ENCODE results near the gene CATSPERE.
"Not testable (repeated sequence)": the region's sequence is repeated elsewhere in the genome, so short reads cannot be mapped to it uniquely, and the experiment has no call there.

The CATSPERE gene

GRCh38 chr1:244573768-244574167 is 112.7 kb downstream of the CATSPERE start:
- TF ChIP-seq, protein P1, sequence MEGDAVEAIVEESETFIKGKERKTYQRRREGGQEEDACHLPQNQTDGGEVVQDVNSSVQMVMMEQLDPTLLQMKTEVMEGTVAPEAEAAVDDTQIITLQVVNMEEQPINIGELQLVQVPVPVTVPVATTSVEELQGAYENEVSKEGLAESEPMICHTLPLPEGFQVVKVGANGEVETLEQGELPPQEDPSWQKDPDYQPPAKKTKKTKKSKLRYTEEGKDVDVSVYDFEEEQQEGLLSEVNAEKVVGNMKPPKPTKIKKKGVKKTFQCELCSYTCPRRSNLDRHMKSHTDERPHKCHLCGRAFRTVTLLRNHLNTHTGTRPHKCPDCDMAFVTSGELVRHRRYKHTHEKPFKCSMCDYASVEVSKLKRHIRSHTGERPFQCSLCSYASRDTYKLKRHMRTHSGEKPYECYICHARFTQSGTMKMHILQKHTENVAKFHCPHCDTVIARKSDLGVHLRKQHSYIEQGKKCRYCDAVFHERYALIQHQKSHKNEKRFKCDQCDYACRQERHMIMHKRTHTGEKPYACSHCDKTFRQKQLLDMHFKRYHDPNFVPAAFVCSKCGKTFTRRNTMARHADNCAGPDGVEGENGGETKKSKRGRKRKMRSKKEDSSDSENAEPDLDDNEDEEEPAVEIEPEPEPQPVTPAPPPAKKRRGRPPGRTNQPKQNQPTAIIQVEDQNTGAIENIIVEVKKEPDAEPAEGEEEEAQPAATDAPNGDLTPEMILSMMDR (IDR thresholded peaks at IDR 0.05; ENCODE audit: low read depth, low read length, missing control alignments), result no peak
- DNase-seq (ENCODE audit: low read depth), result no peak
- no peak overlapping the region for H3K4me3 ChIP-seq (ENCODE audit: low read depth, low read length)

DNA sequence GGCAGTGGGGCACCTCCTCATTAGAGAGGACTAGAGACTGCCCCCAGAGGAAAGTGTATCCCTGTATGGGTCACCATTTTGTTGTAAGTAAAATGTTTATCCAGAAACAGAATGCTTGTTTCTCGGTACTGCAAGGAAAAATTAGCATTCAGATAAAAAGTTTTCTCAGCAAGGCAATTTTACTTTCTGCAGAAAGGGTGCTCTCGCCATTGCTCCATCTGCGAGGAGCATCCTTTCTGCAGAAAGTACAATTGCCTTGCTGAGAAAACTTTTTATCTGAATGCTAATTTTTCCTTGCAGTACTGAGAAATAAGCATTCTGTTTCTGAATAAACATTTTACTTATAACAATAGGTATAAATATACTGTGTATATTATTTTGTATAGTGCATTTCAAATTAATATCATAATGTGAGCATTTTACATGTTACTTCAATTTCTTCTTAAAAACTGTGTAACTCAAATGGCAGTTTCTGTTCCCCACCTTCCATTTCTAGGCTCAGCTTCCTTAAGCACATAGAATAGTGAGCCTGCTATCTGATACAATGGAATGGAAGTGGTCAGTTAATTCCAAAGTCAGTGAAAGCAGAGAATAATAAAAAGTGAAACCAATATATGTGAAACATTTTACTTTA is 115.3 kb downstream of the CATSPERE start:
- TF ChIP-seq, protein P1 (IDR thresholded peaks at IDR 0.05; ENCODE audit: low read depth, low read length, missing control alignments), result no peak
- no peak overlapping the region for H3K4me3 ChIP-seq (ENCODE audit: low read depth, low read length)
- DNase-seq (ENCODE audit: low read depth), result no peak

DNA sequence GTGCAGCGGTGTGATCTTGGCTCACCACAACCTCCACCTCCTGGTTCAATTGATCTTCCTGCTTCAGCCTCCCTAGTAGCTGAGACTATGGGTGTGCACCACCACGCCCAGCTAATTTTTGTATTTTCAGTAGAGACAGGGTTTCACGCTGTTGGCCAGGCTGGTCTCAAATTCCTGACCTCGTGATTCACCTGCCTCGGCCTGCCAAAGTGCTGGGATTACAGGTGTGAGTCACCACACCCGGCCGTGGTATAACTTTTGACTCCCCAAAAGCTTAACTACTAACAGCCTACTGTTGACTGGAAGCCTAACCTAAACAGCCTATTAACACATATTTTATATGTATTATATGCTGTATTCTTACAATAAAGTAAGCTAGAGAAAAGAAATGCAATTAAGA is 117.1 kb downstream of the CATSPERE start:
- H3K4me3 ChIP-seq (ENCODE audit: low read depth, low read length); DNase-seq (ENCODE audit: low read depth): not testable (repeated sequence)

DNA sequence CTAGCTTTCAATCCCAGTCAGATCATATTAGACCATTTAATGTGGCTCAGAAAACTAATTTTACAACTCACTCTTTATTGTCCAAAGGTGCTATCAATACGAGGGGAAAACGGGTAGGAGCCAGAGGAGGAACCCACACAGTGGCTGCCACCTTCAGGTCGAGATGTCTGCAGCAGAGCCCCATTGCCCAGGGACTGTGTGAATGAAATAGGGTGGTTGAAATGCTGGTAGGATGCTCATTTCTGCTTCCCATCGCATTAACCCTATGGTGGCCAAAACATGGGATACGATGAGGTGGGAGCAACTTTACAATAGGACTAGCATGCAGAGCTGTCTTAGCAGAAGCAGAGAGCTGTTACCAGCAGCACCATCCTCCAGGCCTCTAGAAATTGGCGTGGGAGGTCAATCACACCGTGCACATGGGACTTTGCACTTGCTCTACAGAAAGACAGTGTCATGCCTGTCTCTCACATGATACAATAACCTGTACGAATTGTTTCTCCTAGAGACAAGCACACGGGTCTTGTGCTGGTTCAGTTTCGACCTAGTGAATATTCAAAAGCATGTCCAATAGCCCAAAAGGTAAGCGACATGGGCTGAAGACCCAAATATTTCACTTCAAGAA is 122.4 kb downstream of the CATSPERE start:
- TF ChIP-seq, protein P1 (IDR thresholded peaks at IDR 0.05; ENCODE audit: low read depth, low read length, missing control alignments), result no peak
- DNase-seq (ENCODE audit: low read depth), result no peak
- no peak overlapping the region for H3K4me3 ChIP-seq (ENCODE audit: low read depth, low read length)

DNA sequence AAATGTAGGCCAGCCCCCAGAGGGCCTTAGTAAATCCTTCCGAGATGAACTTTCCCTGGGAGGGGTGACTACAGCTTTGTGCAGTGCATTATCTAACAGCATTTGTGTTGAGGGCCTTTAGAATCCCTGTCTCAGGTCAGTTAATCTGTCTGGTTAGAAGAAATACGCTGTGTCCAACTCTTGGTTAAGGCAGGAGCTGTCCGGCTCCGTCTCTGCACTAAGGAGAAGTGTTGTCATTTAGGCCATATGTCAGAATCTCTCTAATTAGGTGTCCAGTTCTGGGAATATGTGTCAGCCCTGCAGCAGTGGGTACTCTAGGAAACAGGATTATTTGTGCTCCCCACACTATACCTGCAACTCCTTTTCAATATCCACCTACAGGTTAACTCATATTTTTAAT is 124.8 kb downstream of the CATSPERE start:
- DNase-seq (ENCODE audit: low read depth), result no peak
- no peak overlapping the region for H3K4me3 ChIP-seq (ENCODE audit: low read depth, low read length)
- TF ChIP-seq, protein P1 (IDR thresholded peaks at IDR 0.05; ENCODE audit: low read depth, low read length, missing control alignments), result no peak

DNA sequence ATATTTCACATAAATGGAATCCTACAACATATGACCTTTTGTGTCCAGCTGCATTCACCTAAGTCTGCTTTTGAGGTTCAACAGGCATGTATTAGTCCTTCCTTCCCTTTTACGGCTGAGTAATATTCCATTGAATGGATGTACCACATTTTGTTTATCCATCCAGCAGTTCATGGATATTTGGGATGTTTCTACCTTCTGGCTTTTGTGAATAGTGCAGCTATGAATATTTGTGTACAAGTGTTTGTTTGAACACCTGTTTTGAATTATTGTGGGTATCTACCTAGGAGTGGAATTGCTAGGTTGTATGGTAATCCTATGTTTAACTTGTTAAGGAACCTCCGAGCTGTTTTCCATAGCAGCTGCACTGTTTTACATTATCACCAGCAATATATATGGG is 129.6 kb downstream of the CATSPERE start:
- H3K4me3 ChIP-seq (ENCODE audit: low read depth, low read length), result no peak overlapping the region
- TF ChIP-seq, protein P1 (IDR thresholded peaks at IDR 0.05; ENCODE audit: low read depth, low read length, missing control alignments), result no peak
- DNase-seq (ENCODE audit: low read depth), result no peak

GRCh38 chr1:244598611-244599010 is 137.5 kb downstream of the CATSPERE start:
- DNase-seq (ENCODE audit: low read depth), result no peak
- no peak overlapping the region for H3K4me3 ChIP-seq (ENCODE audit: low read depth, low read length)
- TF ChIP-seq, protein P1 (IDR thresholded peaks at IDR 0.05; ENCODE audit: low read depth, low read length, missing control alignments), result no peak

Data from GM12864 (cell line).